ENCODE data around the gene SP9.
A peak's percentile ranks its signal among the peaks of the same experiment; 100 is the strongest.

SP9 gene

GRCh38 chr2:174333372-174334277 lies 1.1 kb upstream of the SP9 start:
- DNase-seq: no peak

GRCh38 chr2:174334278-174334715 lies 457 bp upstream of the SP9 start:
- no peak for DNase-seq

- no peak for DNase-seq
These were observed 667 bp downstream of the SP9 start for GRCh38 chr2:174335254-174335987.

- no peak for DNase-seq
These were observed 1.3 kb downstream of the SP9 start for GRCh38 chr2:174335988-174336500.

- no peak for DNase-seq
These were observed 2.0 kb downstream of the SP9 start for GRCh38 chr2:174336501-174337336.

GRCh38 chr2:174337337-174338146 lies 2.8 kb downstream of the SP9 start:
- DNase-seq: no peak

GRCh38 chr2:174338147-174338605 lies 3.4 kb downstream of the SP9 start:
- DNase-seq: no peak

GRCh38 chr2:174338671-174339560 lies 4.2 kb downstream of the SP9 start:
- DNase-seq: no peak

- DNase-seq: no peak
These were observed 5.0 kb downstream of the SP9 start for GRCh38 chr2:174339561-174340399.

GRCh38 chr2:174340400-174341292 lies 5.9 kb downstream of the SP9 start:
- DNase-seq: no peak

- DNase-seq: peak; percentile 78 to 96
These were observed 6.7 kb downstream of the SP9 start for GRCh38 chr2:174341293-174341994.

- DNase-seq: no peak
These were observed 7.4 kb downstream of the SP9 start for GRCh38 chr2:174341995-174342685.

GRCh38 chr2:174342686-174343342 lies 8.1 kb downstream of the SP9 start:
- DNase-seq: no peak

GRCh38 chr2:174343343-174343622 lies 8.5 kb downstream of the SP9 start:
- DNase-seq: no peak

- DNase-seq: no peak
These were observed 9.1 kb downstream of the SP9 start for GRCh38 chr2:174343623-174344455.

Data from inflammatory macrophage treated with lipopolysaccharide for 1 hour (primary cell).